HepG2 (cell line): Measurements from ENCODE around the gene OTUD1. TPM values are rescaled to one million over a fixed set of nuclear protein-coding genes. Genes with fewer than 3 reads are reported as not detected.

Source experiments
- ATF2 ChIP-seq: sonication (generic); formaldehyde crosslinking; IDR thresholded peaks from 2 replicates; pipeline ENCODE4 v1.4.0; 2020; ENCODE audit warnings: missing genetic modification reagents
- CBFB ChIP-seq: sonication (generic); formaldehyde crosslinking; IDR thresholded peaks from 2 replicates; pipeline ENCODE4 v1.4.0; 2020; ENCODE audit warnings: missing genetic modification reagents
- EHMT2 ChIP-seq: fragments of 200-600 bp; sonication (generic); IDR thresholded peaks from 2 replicates; pipeline ENCODE4 v1.7.0; 2017; ENCODE audit warnings: antibody characterized with exemption, low read depth, low read length, borderline replicate concordance
- GATAD2A ChIP-seq: IDR thresholded peaks from 2 replicates; pipeline ENCODE4 v1.6.1; 2016
- HDAC1 ChIP-seq: sonication (generic); formaldehyde crosslinking; IDR thresholded peaks from 2 replicates; pipeline ENCODE4 v1.5.1; 2020; ENCODE audit warnings: mild to moderate bottlenecking, missing genetic modification reagents
- IRF2 ChIP-seq: IDR thresholded peaks from 2 replicates; pipeline ENCODE4 v1.6.1; 2018; ENCODE audit warnings: missing genetic modification reagents, missing compliant biosample characterization
- ISL2 ChIP-seq: sonication (generic); formaldehyde crosslinking; IDR thresholded peaks from 2 replicates; pipeline ENCODE4 v1.5.0; 2020; ENCODE audit warnings: missing genetic modification reagents
- KLF12 ChIP-seq: sonication (generic); formaldehyde crosslinking; IDR thresholded peaks from 2 replicates; pipeline ENCODE4 v1.4.0; 2020; ENCODE audit warnings: missing genetic modification reagents, borderline replicate concordance
- NBN ChIP-seq: fragments of 450-650 bp; conservative IDR thresholded peaks from 2 replicates; pipeline ENCODE4 v1.6.1; 2017
- POGZ ChIP-seq: sonication (generic); formaldehyde crosslinking; IDR thresholded peaks from 2 replicates; pipeline ENCODE4 v1.4.0; 2020; ENCODE audit warnings: mild to moderate bottlenecking, missing genetic modification reagents
- RFX3 ChIP-seq: IDR thresholded peaks from 2 replicates; pipeline ENCODE4 v1.6.1; 2016; ENCODE audit warnings: missing biosample characterization, missing genetic modification reagents
- SP2 ChIP-seq: sonication (generic); formaldehyde crosslinking; IDR thresholded peaks from 2 replicates; pipeline ENCODE4 v1.5.1; 2020; ENCODE audit warnings: mild to moderate bottlenecking, missing genetic modification reagents
- SPEN ChIP-seq: sonication (generic); formaldehyde crosslinking; IDR thresholded peaks from 2 replicates; pipeline ENCODE4 v1.5.1; 2020; ENCODE audit warnings: low read depth, mild to moderate bottlenecking, missing genetic modification reagents
- TEAD3 ChIP-seq: optimal IDR thresholded peaks from 2 replicates; pipeline ENCODE3; 2016; ENCODE audit warnings: borderline replicate concordance
- UBTF ChIP-seq: sonication (generic); formaldehyde crosslinking; IDR thresholded peaks from 2 replicates; pipeline ENCODE4 v1.4.0; 2020; ENCODE audit warnings: mild to moderate bottlenecking, missing genetic modification reagents
- ZBTB7B ChIP-seq: sonication (generic); formaldehyde crosslinking; IDR thresholded peaks from 2 replicates; pipeline ENCODE4 v1.4.0; 2020; ENCODE audit warnings: missing genetic modification reagents
- ZNF205 ChIP-seq: IDR thresholded peaks from 2 replicates; pipeline ENCODE4 v1.6.1; 2018; ENCODE audit warnings: missing biosample characterization, missing genetic modification reagents
- ZNF33B ChIP-seq: sonication (generic); formaldehyde crosslinking; IDR thresholded peaks from 2 replicates; pipeline ENCODE4 v1.5.1; 2020; ENCODE audit warnings: mild to moderate bottlenecking, missing genetic modification reagents
- ZNF383 ChIP-seq: sonication (generic); formaldehyde crosslinking; IDR thresholded peaks from 2 replicates; pipeline ENCODE4 v1.4.0; 2020; ENCODE audit warnings: missing genetic modification reagents, mild to moderate bottlenecking, borderline replicate concordance
- ZNF468 ChIP-seq: sonication (generic); formaldehyde crosslinking; IDR thresholded peaks from 2 replicates; pipeline ENCODE4 v1.8.0; 2022; ENCODE audit warnings: mild to moderate bottlenecking, moderate library complexity, missing genetic modification reagents
- ZNF558 ChIP-seq: sonication (generic); formaldehyde crosslinking; IDR thresholded peaks from 2 replicates; pipeline ENCODE4 v1.9.0; 2022; ENCODE audit warnings: mild to moderate bottlenecking, missing genetic modification reagents, borderline replicate concordance
- ZNF605 ChIP-seq: sonication (generic); formaldehyde crosslinking; IDR thresholded peaks from 2 replicates; pipeline ENCODE4 v1.8.0; 2022; ENCODE audit warnings: mild to moderate bottlenecking, missing genetic modification reagents
- ZNF792 ChIP-seq: IDR thresholded peaks from 2 replicates; pipeline ENCODE4 v1.6.1; 2016
- polyA plus RNA-seq, 8 experiments: library from polyadenylated mRNA; depleted of rRNA in 3 of 8; stranded (reverse) in 7 of 8; unstranded in 1 of 8; fragments of >200 nt; fragmentation: Illumina TruSeq in 4 of 8; extraction: Trizol in 4 of 8; gene quantifications; 2 replicates each; pipeline versions ENCODE4 v1.2.1 to v1.2.3, GENCODE V29; 2011 to 2016; ENCODE audit warnings: low read depth in 4 of 8, missing spikeins in 1 of 8, mixed read lengths in 1 of 8; ENCODE audit not compliant: insufficient read depth in 1 of 8
- total RNA-seq, 5 experiments: library from RNA; depleted of rRNA; stranded (reverse); fragments of >200 nt; fragmentation: Illumina TruSeq; extraction: Trizol; gene quantifications; 2 replicates each; pipeline ENCODE4 v1.2.3, GENCODE V29; 2016; ENCODE audit warnings: low read depth in 1 of 5
- TF ChIP-seq, protein P1 (sequence below): sonication (generic); formaldehyde crosslinking; IDR thresholded peaks from 2 replicates; pipeline ENCODE4 v1.5.1; 2020; ENCODE audit warnings: mild to moderate bottlenecking, missing genetic modification reagents
- TF ChIP-seq, protein P2 (sequence below): sonication (generic); IDR thresholded peaks from 2 replicates; pipeline ENCODE4 v1.6.1; 2016; ENCODE audit warnings: low read depth, borderline replicate concordance
- TF ChIP-seq, protein P3 (sequence below): IDR thresholded peaks from 2 replicates; pipeline ENCODE4 v1.6.1; 2016; ENCODE audit warnings: missing genetic modification reagents, missing compliant biosample characterization

Gene OTUD1
- total and polyA plus RNA-seq, 2 of the 13 experiments (the other 11 are each of a cell fraction or from before 2014, with no cell fraction given), result 1.2 to 1.4 TPM

DNA sequence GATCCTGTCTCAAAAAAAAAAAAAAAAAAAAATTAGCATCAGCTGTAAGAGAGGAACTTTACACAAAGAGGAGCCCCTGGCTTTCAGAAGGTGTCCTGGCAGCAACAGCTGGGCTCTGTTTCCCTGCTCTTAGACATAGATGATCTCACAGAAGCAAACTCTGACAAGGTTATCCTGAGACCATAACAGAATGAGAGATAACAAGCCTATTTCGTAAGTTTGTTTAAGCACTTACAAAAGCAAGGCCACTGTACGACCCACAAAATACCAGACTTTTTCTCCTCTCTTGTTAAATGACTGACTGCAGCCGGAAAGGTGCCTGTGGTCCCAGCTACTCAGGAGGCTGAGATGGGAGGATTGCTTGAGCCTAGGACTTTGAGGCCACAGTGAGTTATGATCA lies 33.3 kb upstream of the OTUD1 start (continued):
- TF ChIP-seq, protein P1, sequence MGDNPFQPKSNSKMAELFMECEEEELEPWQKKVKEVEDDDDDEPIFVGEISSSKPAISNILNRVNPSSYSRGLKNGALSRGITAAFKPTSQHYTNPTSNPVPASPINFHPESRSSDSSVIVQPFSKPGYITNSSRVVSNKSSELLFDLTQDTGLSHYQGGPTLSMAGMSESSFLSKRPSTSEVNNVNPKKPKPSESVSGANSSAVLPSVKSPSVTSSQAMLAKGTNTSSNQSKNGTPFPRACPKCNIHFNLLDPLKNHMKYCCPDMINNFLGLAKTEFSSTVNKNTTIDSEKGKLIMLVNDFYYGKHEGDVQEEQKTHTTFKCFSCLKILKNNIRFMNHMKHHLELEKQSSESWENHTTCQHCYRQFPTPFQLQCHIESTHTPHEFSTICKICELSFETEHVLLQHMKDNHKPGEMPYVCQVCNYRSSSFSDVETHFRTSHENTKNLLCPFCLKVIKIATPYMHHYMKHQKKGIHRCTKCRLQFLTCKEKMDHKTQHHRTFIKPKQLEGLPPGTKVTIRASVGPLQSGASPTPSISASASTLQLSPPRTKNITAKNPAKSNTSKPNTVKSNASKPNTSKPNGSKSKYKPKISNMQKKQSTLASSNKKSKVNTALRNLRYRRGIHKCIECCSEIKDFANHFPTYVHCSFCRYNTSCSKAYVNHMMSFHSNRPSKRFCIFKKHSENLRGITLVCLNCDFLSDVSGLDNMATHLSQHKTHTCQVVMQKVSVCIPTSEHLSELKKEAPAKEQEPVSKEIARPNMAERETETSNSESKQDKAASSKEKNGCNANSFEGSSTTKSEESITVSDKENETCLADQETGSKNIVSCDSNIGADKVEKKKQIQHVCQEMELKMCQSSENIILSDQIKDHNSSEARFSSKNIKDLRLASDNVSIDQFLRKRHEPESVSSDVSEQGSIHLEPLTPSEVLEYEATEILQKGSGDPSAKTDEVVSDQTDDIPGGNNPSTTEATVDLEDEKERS (CRISPR knock-in tag), result no peak
- no peak for TF ChIP-seq NBN
- TF ChIP-seq, protein P2, sequence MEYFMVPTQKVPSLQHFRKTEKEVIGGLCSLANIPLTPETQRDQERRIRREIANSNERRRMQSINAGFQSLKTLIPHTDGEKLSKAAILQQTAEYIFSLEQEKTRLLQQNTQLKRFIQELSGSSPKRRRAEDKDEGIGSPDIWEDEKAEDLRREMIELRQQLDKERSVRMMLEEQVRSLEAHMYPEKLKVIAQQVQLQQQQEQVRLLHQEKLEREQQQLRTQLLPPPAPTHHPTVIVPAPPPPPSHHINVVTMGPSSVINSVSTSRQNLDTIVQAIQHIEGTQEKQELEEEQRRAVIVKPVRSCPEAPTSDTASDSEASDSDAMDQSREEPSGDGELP, result peak; percentile 76; the same call in 1 of the 2 replicates
- no peak for TF ChIP-seq IRF2 (CRISPR knock-in tag)
- 0 out of 2 replicates have a peak, but pooled peaks have one; percentile 50 for TF ChIP-seq ISL2 (CRISPR knock-in tag)
- TF ChIP-seq HDAC1 (CRISPR knock-in tag), result peak; percentile 49; the same call in 1 of the 2 replicates
- TF ChIP-seq SP2, result no peak
- no peak for TF ChIP-seq ZNF383 (CRISPR knock-in tag)
- TF ChIP-seq ZNF558 (CRISPR knock-in tag), result no peak
- no peak for TF ChIP-seq ZNF205
- TF ChIP-seq KLF12 (CRISPR knock-in tag), result no peak
- no peak for TF ChIP-seq ZNF605 (CRISPR knock-in tag)
- TF ChIP-seq POGZ (CRISPR knock-in tag), result 0 out of 2 replicates have a peak, but pooled peaks have one; percentile 32
- TF ChIP-seq UBTF, result no peak
- no peak for TF ChIP-seq ZNF792 (CRISPR knock-in tag)
- TF ChIP-seq ZNF468 (CRISPR knock-in tag), result no peak
- TF ChIP-seq ZBTB7B (CRISPR knock-in tag), result no peak
- no peak for TF ChIP-seq SPEN (CRISPR knock-in tag)
- TF ChIP-seq RFX3 (CRISPR knock-in tag), result no peak
- peak; percentile 52; the same call in 1 of the 2 replicates for TF ChIP-seq ATF2
- TF ChIP-seq ZNF33B (CRISPR knock-in tag), result no peak
- peak; percentile 49 for TF ChIP-seq TEAD3 (CRISPR knock-in tag)
- TF ChIP-seq, protein P3, sequence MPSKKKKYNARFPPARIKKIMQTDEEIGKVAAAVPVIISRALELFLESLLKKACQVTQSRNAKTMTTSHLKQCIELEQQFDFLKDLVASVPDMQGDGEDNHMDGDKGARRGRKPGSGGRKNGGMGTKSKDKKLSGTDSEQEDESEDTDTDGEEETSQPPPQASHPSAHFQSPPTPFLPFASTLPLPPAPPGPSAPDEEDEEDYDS (CRISPR knock-in tag), result no peak
- TF ChIP-seq GATAD2A (CRISPR knock-in tag), result peak; percentile 72; the same call in 1 of the 2 replicates
- TF ChIP-seq EHMT2, result no peak
- no peak for TF ChIP-seq CBFB (CRISPR knock-in tag)
